Measurements from ENCODE around the gene CELF4.

The CELF4 gene

GRCh38 chr18:37391156-37391555, 174.4 kb downstream of the CELF4 start:
- no peak for TF ChIP-seq GATA2 (IDR thresholded peaks at IDR 0.05; ENCODE audit: low read depth, low read length)
- TF ChIP-seq GATA3 (IDR thresholded peaks at IDR 0.05; ENCODE audit: low read depth, low read length) = no peak

- TF ChIP-seq GATA3 (IDR thresholded peaks at IDR 0.05; ENCODE audit: low read depth, low read length) = no peak
- TF ChIP-seq GATA2 (IDR thresholded peaks at IDR 0.05; ENCODE audit: low read depth, low read length) = no peak
Measured at GRCh38 chr18:37390687-37391086, 174.9 kb downstream of the CELF4 start.

GRCh38 chr18:37389684-37390368, 175.8 kb downstream of the CELF4 start:
- TF ChIP-seq GATA2 (IDR thresholded peaks at IDR 0.05; ENCODE audit: low read depth, low read length) = no peak
- no peak for TF ChIP-seq GATA3 (IDR thresholded peaks at IDR 0.05; ENCODE audit: low read depth, low read length)

GRCh38 chr18:37389041-37389440, 176.6 kb downstream of the CELF4 start:
- TF ChIP-seq GATA3 (IDR thresholded peaks at IDR 0.05; ENCODE audit: low read depth, low read length) (no peak), GATA2 (IDR thresholded peaks at IDR 0.05; ENCODE audit: low read depth, low read length) (no peak)

- TF ChIP-seq GATA2 (IDR thresholded peaks at IDR 0.05; ENCODE audit: low read depth, low read length) (no peak), GATA3 (IDR thresholded peaks at IDR 0.05; ENCODE audit: low read depth, low read length) (no peak)
Measured at GRCh38 chr18:37388413-37388812, 177.2 kb downstream of the CELF4 start.

- TF ChIP-seq GATA3 (IDR thresholded peaks at IDR 0.05; ENCODE audit: low read depth, low read length) = no peak
- TF ChIP-seq GATA2 (IDR thresholded peaks at IDR 0.05; ENCODE audit: low read depth, low read length) = no peak
Measured at GRCh38 chr18:37385846-37386778, 179.5 kb downstream of the CELF4 start.

- no peak for TF ChIP-seq GATA2 (IDR thresholded peaks at IDR 0.05; ENCODE audit: low read depth, low read length)
- no peak for TF ChIP-seq GATA3 (IDR thresholded peaks at IDR 0.05; ENCODE audit: low read depth, low read length)
Measured at GRCh38 chr18:37383846-37384595, 181.6 kb downstream of the CELF4 start.

- TF ChIP-seq GATA3 (IDR thresholded peaks at IDR 0.05; ENCODE audit: low read depth, low read length) (no peak), GATA2 (IDR thresholded peaks at IDR 0.05; ENCODE audit: low read depth, low read length) (peak; percentile 71)
Measured at GRCh38 chr18:37383036-37383785, 182.4 kb downstream of the CELF4 start.

- TF ChIP-seq GATA2 (IDR thresholded peaks at IDR 0.05; ENCODE audit: low read depth, low read length) (no peak), GATA3 (IDR thresholded peaks at IDR 0.05; ENCODE audit: low read depth, low read length) (no peak)
Measured at GRCh38 chr18:37381554-37381953, 184.0 kb downstream of the CELF4 start.

- TF ChIP-seq GATA3 (IDR thresholded peaks at IDR 0.05; ENCODE audit: low read depth, low read length) (no peak), GATA2 (IDR thresholded peaks at IDR 0.05; ENCODE audit: low read depth, low read length) (no peak)
Measured at GRCh38 chr18:37380546-37381110, 185.0 kb downstream of the CELF4 start.

- TF ChIP-seq GATA3 (IDR thresholded peaks at IDR 0.05; ENCODE audit: low read depth, low read length) = no peak
- no peak for TF ChIP-seq GATA2 (IDR thresholded peaks at IDR 0.05; ENCODE audit: low read depth, low read length)
Measured at GRCh38 chr18:37378336-37379010, 187.1 kb downstream of the CELF4 start.

GRCh38 chr18:37375181-37375580, 190.4 kb downstream of the CELF4 start:
- no peak for TF ChIP-seq GATA2 (IDR thresholded peaks at IDR 0.05; ENCODE audit: low read depth, low read length)
- no peak for TF ChIP-seq GATA3 (IDR thresholded peaks at IDR 0.05; ENCODE audit: low read depth, low read length)

All from SH-SY5Y (cell line).